AG04450 (cell line): ENCODE data around the gene NOTCH4. TPM values are rescaled to one million over a fixed set of nuclear protein-coding genes. Genes with fewer than 3 reads are reported as not detected.

Experiments
- CTCF ChIA-PET: fragments of 300-600, 350-600 bp; formaldehyde crosslinking; extraction: SDS; loops from one replicate; lab custom pipeline; 2022; ENCODE audit warnings: antibody characterized with exemption, inconsistent platforms; lab: Charles Lee
- POLR2A ChIA-PET: fragments of 350-600 bp; formaldehyde crosslinking; extraction: SDS; loops from one replicate; lab custom pipeline; 2021; ENCODE audit warnings: antibody characterized with exemption, inconsistent platforms; lab: Yijun Ruan, JAX
- DNase-seq: peaks from one replicate; pipeline ENCODE4 v3.0.0-alpha.2; 2011; ENCODE audit warnings: low read depth, low spot score
- H3K27ac ChIP-seq: one replicate; pipeline ENCODE4 v1.5.1; 2012; ENCODE audit warnings: low read depth, low read length, control low read depth
- H3K27me3 ChIP-seq: one replicate; pipeline ENCODE4 v1.6.0; 2012; ENCODE audit warnings: low read length; ENCODE audit not compliant: control insufficient read depth, insufficient read depth
- H3K4me3 ChIP-seq: 2 replicates; pipeline ENCODE4 v1.5.1; 2011; ENCODE audit warnings: mild to moderate bottlenecking, low read depth, low read length, control low read depth
- H3K9me3 ChIP-seq: 2 replicates; pipeline ENCODE4 v1.5.1; 2012; ENCODE audit warnings: low read length; ENCODE audit not compliant: control insufficient read depth, insufficient read depth
- polyA plus RNA-seq: library from polyadenylated mRNA; depleted of rRNA; stranded (reverse); fragments of >200 nt; gene quantifications from 2 replicates; pipeline ENCODE4 v1.2.3, GENCODE V29; 2011
- TF ChIP-seq, protein P1 (sequence below): IDR thresholded peaks from 2 replicates; pipeline ENCODE4 v1.5.1; 2011; ENCODE audit warnings: low read depth, low read length, control low read depth, inconsistent platforms

The NOTCH4 gene
- polyA plus RNA-seq, 1 experiment = 0.55 TPM

DNA sequence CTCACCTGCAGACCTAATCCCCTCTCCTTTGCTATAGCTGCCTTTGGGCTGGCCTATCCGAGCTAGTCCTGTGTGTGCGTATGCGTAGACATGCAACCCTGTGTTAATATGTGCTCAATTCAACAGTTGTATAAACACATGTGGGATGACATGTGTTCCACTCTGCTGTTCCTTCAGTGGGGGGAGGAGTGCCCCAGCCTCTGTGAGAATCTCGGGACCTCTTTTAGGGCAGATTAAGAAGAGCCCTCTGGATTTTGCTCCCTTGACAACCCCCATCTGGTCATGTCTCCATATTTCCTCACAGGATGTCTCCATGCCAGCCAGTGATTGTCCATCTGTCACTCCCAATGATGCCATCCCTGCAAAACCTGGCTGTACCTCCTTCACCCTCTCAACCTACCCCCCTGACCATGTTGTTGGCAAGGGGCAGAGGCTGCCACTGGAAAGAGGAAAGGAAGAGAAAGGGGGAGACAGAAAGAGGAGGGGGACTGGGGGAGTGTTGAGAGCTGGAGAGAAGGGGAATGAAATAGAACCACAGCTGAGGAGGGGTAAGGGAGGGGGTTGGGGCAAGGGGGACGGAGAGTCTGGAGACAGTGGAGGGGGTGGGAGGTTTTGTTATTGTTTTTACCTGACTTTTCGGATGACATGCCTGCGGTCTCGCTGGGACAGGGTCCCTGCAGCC lies 72.5 kb downstream of the NOTCH4 start:
- H3K4me3 ChIP-seq = peak overlapping the region; percentile 60
- H3K9me3 ChIP-seq = peaks cover 13% of the 10 kb centered on the region
- CTCF ChIA-PET = interaction anchor here (0.6 to 1.5 kb wide), 4 partner anchors 25 to 44 kb away, joined by 3 to 7 read pairs (median 5); no protein-coding TSS in a partner anchor
- TF ChIP-seq, protein P1, sequence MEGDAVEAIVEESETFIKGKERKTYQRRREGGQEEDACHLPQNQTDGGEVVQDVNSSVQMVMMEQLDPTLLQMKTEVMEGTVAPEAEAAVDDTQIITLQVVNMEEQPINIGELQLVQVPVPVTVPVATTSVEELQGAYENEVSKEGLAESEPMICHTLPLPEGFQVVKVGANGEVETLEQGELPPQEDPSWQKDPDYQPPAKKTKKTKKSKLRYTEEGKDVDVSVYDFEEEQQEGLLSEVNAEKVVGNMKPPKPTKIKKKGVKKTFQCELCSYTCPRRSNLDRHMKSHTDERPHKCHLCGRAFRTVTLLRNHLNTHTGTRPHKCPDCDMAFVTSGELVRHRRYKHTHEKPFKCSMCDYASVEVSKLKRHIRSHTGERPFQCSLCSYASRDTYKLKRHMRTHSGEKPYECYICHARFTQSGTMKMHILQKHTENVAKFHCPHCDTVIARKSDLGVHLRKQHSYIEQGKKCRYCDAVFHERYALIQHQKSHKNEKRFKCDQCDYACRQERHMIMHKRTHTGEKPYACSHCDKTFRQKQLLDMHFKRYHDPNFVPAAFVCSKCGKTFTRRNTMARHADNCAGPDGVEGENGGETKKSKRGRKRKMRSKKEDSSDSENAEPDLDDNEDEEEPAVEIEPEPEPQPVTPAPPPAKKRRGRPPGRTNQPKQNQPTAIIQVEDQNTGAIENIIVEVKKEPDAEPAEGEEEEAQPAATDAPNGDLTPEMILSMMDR = no peak
- no peak for DNase-seq
- peaks cover 31% of the 10 kb centered on the region for H3K27me3 ChIP-seq
- H3K27ac ChIP-seq = no peak overlapping the region
- POLR2A ChIA-PET = no interaction called here

DNA sequence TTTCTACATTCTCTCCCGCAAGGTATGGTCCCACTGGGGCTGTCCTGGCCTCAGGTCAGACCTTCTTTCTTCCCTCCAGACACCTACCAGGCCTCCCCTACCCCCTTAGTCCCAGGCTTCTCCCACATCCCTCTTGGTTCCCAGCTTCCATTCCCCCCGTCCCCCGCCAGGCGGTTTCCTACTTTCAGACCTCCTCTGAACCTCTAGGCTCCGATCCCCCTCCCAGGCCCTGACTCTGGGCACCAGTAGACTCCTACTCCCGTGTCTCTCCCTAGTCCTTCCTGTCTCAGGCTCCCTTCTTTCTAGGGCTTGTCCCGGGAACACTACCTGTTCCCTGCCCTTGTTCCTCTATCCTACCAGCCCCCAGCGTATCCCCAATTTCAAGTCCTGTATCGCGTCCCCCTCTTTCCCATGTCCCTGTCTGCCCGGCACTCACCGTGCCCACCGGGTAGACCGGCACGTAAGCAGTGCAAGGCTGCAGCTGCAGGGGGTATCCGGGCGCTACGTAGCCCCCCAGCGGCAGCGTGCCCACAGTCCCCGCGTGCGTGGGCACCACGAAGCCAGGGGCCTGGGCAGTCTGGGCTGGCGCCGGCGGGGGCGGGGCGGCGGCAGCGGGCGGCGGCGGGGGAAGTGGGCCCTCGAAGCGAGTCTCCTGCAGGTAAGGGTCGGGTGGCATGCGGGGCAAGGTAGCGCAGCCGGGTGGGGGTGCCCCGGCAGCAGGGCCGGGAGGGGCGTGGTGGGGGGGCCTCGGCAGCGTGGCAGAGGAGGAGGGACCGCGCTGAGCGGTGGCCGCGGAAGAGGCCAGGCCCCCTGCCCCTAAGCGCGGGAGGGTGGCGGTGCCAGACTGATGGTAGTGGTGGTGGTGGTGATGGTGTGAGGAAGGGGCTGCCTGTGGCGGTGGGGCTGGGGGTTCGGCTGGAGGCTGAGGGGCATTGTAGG lies 73.7 kb downstream of the NOTCH4 start:
- DNase-seq = no peak
- Histone ChIP-seq H3K4me3 (no peak overlapping the region), H3K27me3 (peaks cover 40% of the 10 kb centered on the region), H3K9me3 (peaks cover 13% of the 10 kb centered on the region), H3K27ac (no peak overlapping the region)
- CTCF ChIA-PET = interaction anchor here (1.0 kb wide), 1 partner anchor 33 kb away, joined by 3 read pairs; no protein-coding TSS in a partner anchor
- TF ChIP-seq, protein P1 = no peak
- POLR2A ChIA-PET = no interaction called here

DNA sequence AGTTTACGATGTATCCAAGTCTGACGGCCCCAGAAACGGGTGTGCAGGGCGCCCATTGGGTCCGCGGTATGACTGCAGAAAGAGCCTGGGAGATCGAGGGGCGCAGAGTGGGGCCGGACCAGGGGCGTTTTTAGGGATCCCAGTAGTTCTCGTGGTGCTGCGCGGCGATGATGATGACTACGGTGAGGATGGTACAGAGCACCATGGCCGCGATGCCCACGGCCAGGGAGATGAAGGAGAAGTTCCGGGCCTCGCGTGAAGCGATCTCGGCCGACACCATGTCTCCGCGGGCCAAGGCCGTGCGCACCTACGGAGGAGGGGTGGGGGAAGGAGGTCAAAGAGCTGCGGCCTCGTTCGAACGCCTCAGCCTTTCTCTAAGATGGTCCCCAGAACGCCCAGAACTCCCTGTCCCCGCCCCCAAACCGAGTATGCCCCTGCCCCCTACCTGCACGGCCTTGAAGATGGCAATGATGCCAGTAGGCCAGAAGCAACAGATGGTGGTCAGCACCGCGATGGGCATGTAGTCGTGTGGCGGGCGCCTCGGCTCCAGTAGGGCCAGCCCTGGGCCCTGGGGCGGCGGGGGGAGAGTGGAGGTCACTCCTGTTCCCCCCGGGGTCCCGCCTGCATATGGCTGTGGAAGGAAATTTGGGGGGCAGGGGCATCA lies 74.6 kb downstream of the NOTCH4 start:
- CTCF ChIA-PET = no interaction called here
- H3K4me3 ChIP-seq = no peak overlapping the region
- POLR2A ChIA-PET = interaction anchor here (0.9 kb wide), 1 partner anchor 9 kb away, joined by 3 read pairs; no protein-coding TSS in a partner anchor
- TF ChIP-seq, protein P1 = no peak
- peaks cover 42% of the 10 kb centered on the region for H3K27me3 ChIP-seq
- no peak overlapping the region for H3K27ac ChIP-seq
- no peak for DNase-seq
- H3K9me3 ChIP-seq = peaks cover 13% of the 10 kb centered on the region

DNA sequence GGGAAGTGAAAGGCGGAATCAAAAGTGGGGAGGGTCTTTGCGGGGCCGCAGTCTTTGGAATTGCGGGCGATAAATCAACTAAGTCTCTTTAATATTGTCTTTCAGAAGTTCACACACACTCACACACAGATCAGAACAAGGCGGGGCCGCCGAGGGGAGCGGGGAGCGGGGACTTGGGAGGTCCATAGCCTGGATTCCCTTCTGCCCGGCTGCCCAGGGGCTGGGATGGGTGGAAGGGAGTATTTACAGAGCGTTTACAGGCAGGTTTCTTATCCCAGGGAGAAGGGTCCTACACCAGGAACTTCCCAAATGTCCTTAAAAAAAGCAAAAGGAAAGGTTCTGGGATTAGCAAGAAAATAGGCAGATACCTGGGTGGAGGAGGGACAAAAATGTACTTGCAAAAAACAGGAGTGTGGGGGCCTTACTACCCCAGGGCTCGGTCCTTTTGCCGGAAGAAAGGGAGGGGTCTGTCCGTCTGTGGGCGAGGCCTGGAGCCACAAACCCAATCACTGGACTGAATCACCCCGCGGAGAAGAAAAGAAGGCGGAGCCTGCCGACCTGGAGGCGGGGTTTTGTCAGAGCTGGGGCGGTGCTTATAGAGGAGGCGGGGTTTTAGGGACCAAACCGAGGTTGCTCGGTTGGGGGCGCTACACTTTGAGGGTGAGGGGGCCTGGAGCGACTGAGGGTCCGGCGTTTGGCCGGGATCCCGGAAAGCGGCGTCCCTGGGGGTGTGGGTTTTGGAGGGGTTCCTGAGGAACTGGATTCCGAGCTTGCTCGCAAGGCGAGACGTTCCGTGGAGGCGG lies 75.4 kb downstream of the NOTCH4 start:
- H3K4me3 ChIP-seq = no peak overlapping the region
- H3K27me3 ChIP-seq = peaks cover 42% of the 10 kb centered on the region
- POLR2A ChIA-PET = interaction anchor here (0.9 kb wide), 1 partner anchor 8 kb away, joined by 3 read pairs; no protein-coding TSS in a partner anchor
- TF ChIP-seq, protein P1 = no peak
- no peak overlapping the region for H3K27ac ChIP-seq
- no peak for DNase-seq
- peaks cover 13% of the 10 kb centered on the region for H3K9me3 ChIP-seq
- CTCF ChIA-PET = interaction anchor here (1.2 kb wide), 1 partner anchor 10 kb away, joined by 3 read pairs; no protein-coding TSS in a partner anchor
